Stimulated activated CD4-positive, alpha-beta T cell treated with anti-CD3 and anti-CD28 coated beads, Interleukin-12 subunit alpha, Interleukin-12 subunit beta, amount 100 ng/mL, for 48 hours (primary cell): Measurements from ENCODE around the gene MRRF.
"Not testable (repeated sequence)": the region's sequence is repeated elsewhere in the genome, so short reads cannot be mapped to it uniquely, and the experiment has no call there.

ENCODE experiments used
- DNase-seq, 3 donors: peaks; one replicate each; pipeline ENCODE4 v3.0.0-alpha.2; 2020; ENCODE audit warnings: low read depth in 2 of 3, low spot score in 1 of 3

The MRRF gene

GRCh38 chr9:122330466-122330865 is 65.8 kb downstream of the MRRF start:
- DNase-seq = not testable (repeated sequence)

GRCh38 chr9:122331523-122331927 is 66.8 kb downstream of the MRRF start:
- no peak for DNase-seq

- no peak for DNase-seq
Observed at GRCh38 chr9:122332083-122332482, 67.4 kb downstream of the MRRF start.

- no peak for DNase-seq
Observed at GRCh38 chr9:122332644-122333043, 68.0 kb downstream of the MRRF start.

- DNase-seq = no peak
Observed at GRCh38 chr9:122333169-122333808, 68.6 kb downstream of the MRRF start.

- no peak for DNase-seq
Observed at GRCh38 chr9:122334916-122335315, 70.2 kb downstream of the MRRF start.

- no peak for DNase-seq
Observed at GRCh38 chr9:122336189-122336588, 71.5 kb downstream of the MRRF start.

- DNase-seq = no peak
Observed at GRCh38 chr9:122336866-122337555, 72.3 kb downstream of the MRRF start.

GRCh38 chr9:122337556-122337929 is 72.9 kb downstream of the MRRF start:
- DNase-seq = no peak

- DNase-seq = no peak
Observed at GRCh38 chr9:122338536-122338935, 73.9 kb downstream of the MRRF start.

GRCh38 chr9:122338994-122339393 is 74.3 kb downstream of the MRRF start:
- no peak for DNase-seq

GRCh38 chr9:122339579-122339978 is 74.9 kb downstream of the MRRF start:
- DNase-seq = no peak

GRCh38 chr9:122340161-122340560 is 75.5 kb downstream of the MRRF start:
- DNase-seq = no peak

GRCh38 chr9:122342323-122343050 is 77.8 kb downstream of the MRRF start:
- no peak for DNase-seq

- no peak for DNase-seq
Observed at GRCh38 chr9:122346478-122347347, 82.0 kb downstream of the MRRF start.

- no peak for DNase-seq
Observed at GRCh38 chr9:122347348-122348287, 82.9 kb downstream of the MRRF start.

- DNase-seq = no peak
Observed at GRCh38 chr9:122348288-122348777, 83.7 kb downstream of the MRRF start.

GRCh38 chr9:122348791-122349190 is 84.1 kb downstream of the MRRF start:
- DNase-seq = no peak

- no peak for DNase-seq
Observed at GRCh38 chr9:122349201-122349600, 84.5 kb downstream of the MRRF start.
